HepG2 (cell line): ENCODE results near the gene EXOC3L4. TPM values are rescaled to one million over a fixed set of nuclear protein-coding genes. Genes with fewer than 3 reads are reported as not detected.
"Not testable (repeated sequence)": the region's sequence is repeated elsewhere in the genome, so short reads cannot be mapped to it uniquely, and the experiment has no call there.

ENCODE experiments used
- ATAC-seq: fragments of 200-7000 bp; cut with Tn5 transposase; 3 replicates; pipeline ENCODE4 v1.9.1; 2020; ENCODE audit warnings: mild to moderate bottlenecking, moderate library complexity
- BruUV-seq: library from RNA; stranded (reverse); fragments of 400-500 nt; replicated peaks from 2 replicates; lab custom pipeline; 2021; lab: Mats Ljungman, UMichigan
- CTCF ChIA-PET: fragments of 300-600 bp; formaldehyde crosslinking; extraction: SDS; loops from one replicate; lab custom pipeline; 2021; ENCODE audit warnings: low total read pairs, inconsistent platforms, low intra/inter-chr PET ratio; lab: Yijun Ruan, JAX
- POLR2A ChIA-PET: fragments of 350-600 bp; sonication (Branson Sonifier 250); formaldehyde crosslinking; loops from one replicate; lab custom pipeline; 2020; ENCODE audit warnings: antibody characterized with exemption, inconsistent platforms; lab: Yijun Ruan, JAX
- DNase-seq: peaks from one replicate; pipeline ENCODE4 v3.0.0-alpha.2; 2015; ENCODE audit warnings: low spot score
- FAIRE-seq: peaks from 3 replicates; lab custom pipeline; 2011; peaks lifted over from hg19 to GRCh38; lab: Jason Lieb, UNC
- H2AFZ ChIP-seq: one replicate; pipeline ENCODE4 v1.6.1; 2011; ENCODE audit warnings: low read length, inconsistent platforms
- H3K27ac ChIP-seq: fragments of 300-600 bp; 3 replicates; pipeline ENCODE4 v1.8.0; 2011; ENCODE audit warnings: mixed run types, mild to moderate bottlenecking, mixed read lengths, low read length, inconsistent platforms; ENCODE audit not compliant: insufficient read depth; ENCODE audit errors: extremely low read length
- H3K27me3 ChIP-seq, 2 experiments: fragments of 200-600 bp in 1 of 2; 2 replicates in 1 of 2; 3 replicates in 1 of 2; pipeline versions ENCODE4 v1.6.0 to v1.8.0; 2011; ENCODE audit warnings: low read length in 2 of 2, mild to moderate bottlenecking in 2 of 2, moderate library complexity in 2 of 2, inconsistent platforms in 1 of 2; ENCODE audit not compliant: insufficient read depth in 2 of 2, control insufficient read depth in 1 of 2
- H3K36me3 ChIP-seq, 2 experiments: fragments of 200-600 bp in 1 of 2; replicated peaks in 1 of 2; 2 replicates in 1 of 2; 3 replicates in 1 of 2; pipeline versions ENCODE4 v1.5.1 to v1.8.0; 2011; ENCODE audit warnings: low read length in 2 of 2, inconsistent platforms in 1 of 2; ENCODE audit not compliant: insufficient read depth in 2 of 2, control insufficient read depth in 1 of 2
- H3K4me1 ChIP-seq: 2 replicates; pipeline ENCODE4 v1.5.1; 2012; ENCODE audit warnings: low read length, inconsistent platforms; ENCODE audit not compliant: insufficient read depth
- H3K4me2 ChIP-seq: 2 replicates; pipeline ENCODE4 v1.6.0; 2011; ENCODE audit warnings: low read depth, low read length, inconsistent platforms
- H3K4me3 ChIP-seq, 3 experiments: fragments of 200-600 bp in 1 of 3; sonication (generic), shearing (Covaris generic) in 1 of 3; replicated peaks in 1 of 3; 2 replicates each; pipeline ENCODE4 v1.5.1; 2011 to 2016; ENCODE audit warnings: low read length in 3 of 3, inconsistent platforms in 2 of 3, low read depth in 2 of 3, mild to moderate bottlenecking in 2 of 3, control low read depth in 1 of 3, mixed read lengths in 1 of 3; ENCODE audit not compliant: insufficient read depth in 1 of 3
- H3K79me2 ChIP-seq: one replicate; pipeline ENCODE4 v1.6.1; 2011; ENCODE audit warnings: low read length, inconsistent platforms; ENCODE audit not compliant: insufficient read depth
- H3K9ac ChIP-seq: 2 replicates; pipeline ENCODE4 v1.6.0; 2011; ENCODE audit warnings: mild to moderate bottlenecking, low read depth, low read length, inconsistent platforms; ENCODE audit not compliant: insufficient read depth
- H3K9me3 ChIP-seq: 2 replicates; pipeline ENCODE4 v1.5.1; 2012; ENCODE audit warnings: mild to moderate bottlenecking, low read length
- H4K20me1 ChIP-seq: 2 replicates; pipeline ENCODE4 v1.6.0; 2011; ENCODE audit warnings: inconsistent platforms, mild to moderate bottlenecking, low read length, moderate library complexity; ENCODE audit not compliant: insufficient read depth
- DRAP1 ChIP-seq: IDR thresholded peaks from 2 replicates; pipeline ENCODE4 v1.6.1; 2016; ENCODE audit warnings: missing genetic modification reagents, missing compliant biosample characterization
- HNRNPK ChIP-seq: fragments of 200-400 bp; formaldehyde crosslinking; IDR thresholded peaks from 2 replicates; pipeline ENCODE4 v1.6.1; 2018; ENCODE audit warnings: low read length, low read depth, moderate library complexity, mild to moderate bottlenecking; ENCODE audit not compliant: poor library complexity, severe bottlenecking
- HOXA3 ChIP-seq: sonication (generic); formaldehyde crosslinking; IDR thresholded peaks from 2 replicates; pipeline ENCODE4 v1.5.0; 2020; ENCODE audit warnings: missing genetic modification reagents
- MED8 ChIP-seq: sonication (generic); formaldehyde crosslinking; IDR thresholded peaks from 2 replicates; pipeline ENCODE4 v1.8.1; 2023; ENCODE audit warnings: mild to moderate bottlenecking, missing genetic modification reagents; ENCODE audit not compliant: insufficient replicate concordance
- PCBP2 ChIP-seq: fragments of 200-400 bp; formaldehyde crosslinking; optimal IDR thresholded peaks from 2 replicates; pipeline ENCODE3; 2018; ENCODE audit warnings: low read length, low read depth; ENCODE audit not compliant: poor library complexity, severe bottlenecking
- SAP130 ChIP-seq: IDR thresholded peaks from 2 replicates; pipeline ENCODE4 v1.6.1; 2016; ENCODE audit warnings: low read depth
- TGIF2 ChIP-seq: IDR thresholded peaks from 2 replicates; pipeline ENCODE4 v1.6.1; 2016; ENCODE audit warnings: control low read depth, missing compliant biosample characterization
- UBTF ChIP-seq: sonication (generic); formaldehyde crosslinking; IDR thresholded peaks from 2 replicates; pipeline ENCODE4 v1.4.0; 2020; ENCODE audit warnings: mild to moderate bottlenecking, missing genetic modification reagents
- YY1 ChIP-seq: IDR thresholded peaks from 2 replicates; pipeline ENCODE4 v1.6.1; 2011; ENCODE audit warnings: low read length, low read depth, moderate library complexity, mild to moderate bottlenecking; ENCODE audit not compliant: insufficient read depth, insufficient replicate concordance
- ZNF121 ChIP-seq: sonication (generic); formaldehyde crosslinking; IDR thresholded peaks from 2 replicates; pipeline ENCODE4 v1.5.0; 2020; ENCODE audit warnings: mild to moderate bottlenecking, missing genetic modification reagents
- ZNF350 ChIP-seq: sonication (generic); formaldehyde crosslinking; IDR thresholded peaks from 2 replicates; pipeline ENCODE4 v1.4.0; 2020; ENCODE audit warnings: mild to moderate bottlenecking, low read depth, missing genetic modification reagents, borderline replicate concordance
- ZNF780A ChIP-seq: sonication (generic); formaldehyde crosslinking; IDR thresholded peaks from 2 replicates; pipeline ENCODE4 v1.8.0; 2022; ENCODE audit warnings: mild to moderate bottlenecking, missing genetic modification reagents, moderate library complexity
- WGBS: methylation state at CpG from one replicate; pipeline ENCODE4 v1.1.6; 2017; ENCODE audit warnings: low lambda C conversion rate; 5-methylcytosine and 5-hydroxymethylcytosine counted together
- in situ Hi-C: cut with HindIII; loops from 2 replicates; pipeline ENCODE4 v1.10.0; 2017; ENCODE audit warnings: low pct_unique_long_range_greater_than_20kb; ENCODE audit not compliant: extremely low pct_ligation_motif_present
- intact Hi-C: fragments of 100-400 bp; cut with micrococcal nuclease; formaldehyde crosslinking; loops from one replicate; pipeline ENCODE4 v1.10.0; 2022; ENCODE audit not compliant: unreplicated experiment
- polyA plus RNA-seq, 8 experiments: library from polyadenylated mRNA; depleted of rRNA in 3 of 8; stranded (reverse) in 7 of 8; unstranded in 1 of 8; fragments of >200 nt; fragmentation: Illumina TruSeq in 4 of 8; extraction: Trizol in 4 of 8; gene quantifications; 2 replicates each; pipeline versions ENCODE4 v1.2.1 to v1.2.3, GENCODE V29; 2011 to 2016; ENCODE audit warnings: low read depth in 4 of 8, missing spikeins in 1 of 8, mixed read lengths in 1 of 8; ENCODE audit not compliant: insufficient read depth in 1 of 8
- total RNA-seq, 5 experiments: library from RNA; depleted of rRNA; stranded (reverse); fragments of >200 nt; fragmentation: Illumina TruSeq; extraction: Trizol; gene quantifications; 2 replicates each; pipeline ENCODE4 v1.2.3, GENCODE V29; 2016; ENCODE audit warnings: low read depth in 1 of 5

EXOC3L4 gene
- total and polyA plus RNA-seq, 2 of the 13 experiments (the other 11 are each of a cell fraction or from before 2014, with no cell fraction given), result 11.8 to 27.0 TPM

DNA sequence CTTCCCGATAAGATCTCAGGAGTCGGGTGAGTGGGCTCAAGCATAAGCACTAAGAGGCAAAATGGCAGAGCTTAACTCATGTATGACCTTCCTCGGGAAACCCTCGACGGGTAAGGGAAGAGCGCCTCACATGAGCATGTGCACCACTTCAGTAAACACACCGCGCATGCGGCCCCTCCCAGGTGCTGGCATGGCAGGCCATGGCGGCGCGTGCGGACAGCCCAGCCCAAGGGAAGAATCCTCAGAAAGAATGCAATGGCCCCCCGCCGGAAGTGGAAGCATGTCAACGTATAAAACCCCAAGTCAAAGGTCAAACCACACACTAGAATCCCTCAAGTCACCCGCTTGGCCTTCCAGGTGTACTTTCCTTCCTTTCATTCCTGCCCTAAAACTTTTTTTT lies 22.1 kb downstream of the EXOC3L4 start (continued):
- TF ChIP-seq HOXA3 (0 out of 2 replicates have a peak, but pooled peaks have one; percentile 28), YY1 (peak; percentile 36), DRAP1 (CRISPR knock-in tag) (no peak)

GRCh38 chr14:103117499-103117898 lies 23.0 kb downstream of the EXOC3L4 start:
- H3K4me3 ChIP-seq, ATAC-seq, DNase-seq, H3K9me3 ChIP-seq, FAIRE-seq, H4K20me1 ChIP-seq, H3K9ac ChIP-seq, intact Hi-C loops, H3K27ac ChIP-seq, H3K36me3 ChIP-seq, H3K79me2 ChIP-seq, in situ Hi-C loops, H2AFZ ChIP-seq, H3K4me2 ChIP-seq, BruUV-seq: not testable (repeated sequence)
- WGBS, result 56% methylated on average over 7 of the region's 7 CpGs
- peak; percentile 61; the same call in 1 of the 2 replicates for TF ChIP-seq ZNF121 (CRISPR knock-in tag)
- Histone ChIP-seq H3K4me1 (peaks cover 82% of the 10 kb centered on the region), H3K27me3 (peaks cover 0 to 20% of the 10 kb centered on the region in 2 experiments; a peak in 2 of 5 replicates)
- POLR2A ChIA-PET, result interaction anchor here (1.2 to 1.7 kb wide), 2 partner anchors 13 to 17 kb away, joined by 3 to 7 read pairs; no protein-coding TSS in a partner anchor
- CTCF ChIA-PET, result interaction anchor here (0.6 kb wide), 1 partner anchor 66 kb away, joined by 3 read pairs; no protein-coding TSS in a partner anchor

- no peak for ATAC-seq
- ChIA-PET POLR2A (interaction anchor here (0.6 to 1.2 kb wide), 2 partner anchors 13 to 254 kb away, joined by 3 to 5 read pairs; no protein-coding TSS in a partner anchor), CTCF (interaction anchor here (0.6 kb wide), 1 partner anchor 65 kb away, joined by 3 read pairs; no protein-coding TSS in a partner anchor)
- Histone ChIP-seq H3K27me3 (peaks cover 0 to 20% of the 10 kb centered on the region in 2 experiments; a peak in 2 of 5 replicates), H2AFZ (no peak overlapping the region), H3K4me1 (peaks cover 80% of the 10 kb centered on the region), H3K9me3 (no peaks in the 10 kb centered on the region), H3K4me2 (peak overlapping the region; percentile 32), H3K27ac (no peak overlapping the region), H3K79me2 (no peaks in the 10 kb centered on the region), H3K9ac (no peak overlapping the region), H3K36me3 (no peaks in the 10 kb centered on the region), H3K4me3 (no peak overlapping the region), H4K20me1 (no peaks in the 10 kb centered on the region; the same call in 1 of the 2 replicates)
- in situ Hi-C loops (no loop called here), intact Hi-C loops (no loop called here)
- no peak for FAIRE-seq
- WGBS, result 6% methylated on average over 9 of the region's 10 CpGs
- no peak for DNase-seq
- BruUV-seq, result no TSS peak
- TF ChIP-seq ZNF780A (CRISPR knock-in tag) (no peak), TGIF2 (CRISPR knock-in tag) (no peak), HNRNPK (peak; percentile 87), MED8 (CRISPR knock-in tag) (no peak), UBTF (CRISPR knock-in tag) (no peak), SAP130 (CRISPR knock-in tag) (0 out of 2 replicates have a peak, but pooled peaks have one; percentile 34), ZNF350 (CRISPR knock-in tag) (no peak), PCBP2 (peak; percentile 51)
Measured at GRCh38 chr14:103118018-103118662, 23.6 kb downstream of the EXOC3L4 start.
